Measurements from ENCODE around the gene NPR1. TPM values are rescaled to one million over a fixed set of nuclear protein-coding genes. Genes with fewer than 3 reads are reported as not detected.

Gene NPR1
- total RNA-seq (2012; rRNA removed) (not detected in 2 replicates), polyA plus RNA-seq (2012; rRNA removed) (0.02 and 0.03 TPM in 2 replicates), Bru-seq, nascent RNA (not detected), BruChase-seq, experiment 1, labeled RNA remaining after a 6-hour chase (not detected), BruChase-seq, experiment 2, labeled RNA remaining after a 2-hour chase (percentile 12 among the genes with signal in this experiment)
- 0.02 TPM in 1 of 2 replicates, not detected in the other for polyA plus RNA-seq (2012; cell fraction: cytosol; rRNA removed)
- polyA plus RNA-seq (2012; cell fraction: nucleus; rRNA removed; ENCODE audit: low replicate concordance) = 0.08 and 0.09 TPM in 2 replicates
- long read RNA-seq = 0 reads

DNA sequence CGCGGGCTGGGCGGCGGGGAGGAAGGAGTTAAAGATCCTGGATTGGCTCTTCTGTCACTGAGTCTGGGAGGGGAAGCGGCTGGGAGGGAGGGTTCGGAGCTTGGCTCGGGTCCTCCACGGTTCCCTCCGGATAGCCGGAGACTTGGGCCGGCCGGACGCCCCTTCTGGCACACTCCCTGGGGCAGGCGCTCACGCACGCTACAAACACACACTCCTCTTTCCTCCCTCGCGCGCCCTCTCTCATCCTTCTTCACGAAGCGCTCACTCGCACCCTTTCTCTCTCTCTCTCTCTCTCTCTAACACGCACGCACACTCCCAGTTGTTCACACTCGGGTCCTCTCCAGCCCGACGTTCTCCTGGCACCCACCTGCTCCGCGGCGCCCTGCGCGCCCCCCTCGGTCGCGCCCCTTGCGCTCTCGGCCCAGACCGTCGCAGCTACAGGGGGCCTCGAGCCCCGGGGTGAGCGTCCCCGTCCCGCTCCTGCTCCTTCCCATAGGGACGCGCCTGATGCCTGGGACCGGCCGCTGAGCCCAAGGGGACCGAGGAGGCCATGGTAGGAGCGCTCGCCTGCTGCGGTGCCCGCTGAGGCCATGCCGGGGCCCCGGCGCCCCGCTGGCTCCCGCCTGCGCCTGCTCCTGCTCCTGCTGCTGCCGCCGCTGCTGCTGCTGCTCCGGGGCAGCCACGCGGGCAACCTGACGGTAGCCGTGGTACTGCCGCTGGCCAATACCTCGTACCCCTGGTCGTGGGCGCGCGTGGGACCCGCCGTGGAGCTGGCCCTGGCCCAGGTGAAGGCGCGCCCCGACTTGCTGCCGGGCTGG is at the start of gene NPR1:
Gene NPR1 (plus strand): TSS at position 170 of the 818 bp plus-strand sequence. CDS start 421 bp downstream, at position 591.
- peak within 1 kb of the TSS; percentile 71 for H2AK9ac ChIP-seq (replicated peaks; ENCODE audit: low read depth, low read length, poor library complexity)
- CTCF ChIA-PET = interaction anchor here (1.2 kb wide), 1 partner anchor 56 kb away, joined by 4 read pairs; no protein-coding TSS in a partner anchor
- no peak within 1 kb of the TSS for H2BK5ac ChIP-seq (ENCODE audit: low read depth, low read length, poor library complexity, severe bottlenecking)
- H3K27me3 ChIP-seq (ENCODE audit: control insufficient read depth, insufficient read depth, low read length) = peaks cover 47% of the 10 kb centered on the region
- intact Hi-C loops (cut with micrococcal nuclease) (no loop called here), in situ Hi-C loops (cut with MboI; ENCODE audit: low sequenced_read_pairs) (loop anchor here (5.0 to 10.0 kb wide), 2 partner anchors 69 to 296 kb away; partner anchors contain the start of gene JTB), dilution Hi-C loops (cut with HindIII; ENCODE audit: low sequenced_read_pairs, unreplicated experiment) (no loop called here)
- H2BK15ac ChIP-seq (ENCODE audit: low read depth, low read length) = no peak within 1 kb of the TSS
- H3K4me3 ChIP-seq (ENCODE audit: insufficient read depth, low read depth, low read length) = peak within 1 kb of the TSS; percentile 38
- no peaks in the 10 kb centered on the region for H3K9me3 ChIP-seq (ENCODE audit: control insufficient read depth, insufficient read depth, low read length)
- H3K4ac ChIP-seq (ENCODE audit: low read depth, low read length) = no peak within 1 kb of the TSS
- TF ChIP-seq FOS (IDR thresholded peaks at IDR 0.05; ENCODE audit: low read depth, low read length) (no peak), SMC3 (IDR thresholded peaks at IDR 0.05; ENCODE audit: low read depth, low read length) (no peak), RAD21 (IDR thresholded peaks at IDR 0.05; ENCODE audit: low read length) (no peak), NFE2L2 (IDR thresholded peaks at IDR 0.05; ENCODE audit: low read depth, low read length) (no peak), CEBPB (IDR thresholded peaks at IDR 0.05; ENCODE audit: low read depth, low read length) (no peak), CHD1 (IDR thresholded peaks at IDR 0.05; ENCODE audit: low read depth, low read length) (no peak), POLR2A (IDR thresholded peaks at IDR 0.05; ENCODE audit: low read depth, low read length) (no peak), BHLHE40 (IDR thresholded peaks at IDR 0.05; ENCODE audit: low read depth, low read length) (no peak)
- TF ChIP-seq, protein P1, sequence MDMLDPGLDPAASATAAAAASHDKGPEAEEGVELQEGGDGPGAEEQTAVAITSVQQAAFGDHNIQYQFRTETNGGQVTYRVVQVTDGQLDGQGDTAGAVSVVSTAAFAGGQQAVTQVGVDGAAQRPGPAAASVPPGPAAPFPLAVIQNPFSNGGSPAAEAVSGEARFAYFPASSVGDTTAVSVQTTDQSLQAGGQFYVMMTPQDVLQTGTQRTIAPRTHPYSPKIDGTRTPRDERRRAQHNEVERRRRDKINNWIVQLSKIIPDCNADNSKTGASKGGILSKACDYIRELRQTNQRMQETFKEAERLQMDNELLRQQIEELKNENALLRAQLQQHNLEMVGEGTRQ (IDR thresholded peaks at IDR 0.05; ENCODE audit: low read depth, low read length) = no peak
- no peaks in the 10 kb centered on the region for H3K79me1 ChIP-seq (ENCODE audit: low read depth in 1 of 2, low read length in 2 of 2)
- no peaks in the 10 kb centered on the region for H3K36me3 ChIP-seq (ENCODE audit: control insufficient read depth, insufficient read depth, low read length)
- H4K91ac ChIP-seq (ENCODE audit: insufficient read depth, low read depth, low read length) = no peak within 1 kb of the TSS
- no peak within 1 kb of the TSS for H2AK5ac ChIP-seq (ENCODE audit: low read depth, low read length)
- ATAC-seq (ENCODE audit: low read depth) = peak; percentile 55
- H3K14ac ChIP-seq (replicated peaks; ENCODE audit: low read depth, low read length) = no peak within 1 kb of the TSS
- peak within 1 kb of the TSS; percentile 87 for H2AFZ ChIP-seq (replicated peaks; ENCODE audit: low read length, poor library complexity)
- no peak within 1 kb of the TSS for H3K18ac ChIP-seq (ENCODE audit: low read depth, low read length)
- H3K4me1 ChIP-seq (ENCODE audit: control insufficient read depth, insufficient read depth, low read length) = peaks cover 7% of the 10 kb centered on the region; the same call in 1 of the 2 replicates
- no peak for DNase-seq
- no TSS peak for BruUV-seq (replicated peaks)
- POLR2A ChIA-PET (ENCODE audit: unreplicated experiment) = no interaction called here
- no peak within 1 kb of the TSS for H4K5ac ChIP-seq (ENCODE audit: low read depth, low read length)
- no peak within 1 kb of the TSS for H3K27ac ChIP-seq (ENCODE audit: insufficient read depth, low read length)
- no peak within 1 kb of the TSS for H3K9ac ChIP-seq (ENCODE audit: low read depth, low read length)
- H3K56ac ChIP-seq (ENCODE audit: extremely low read depth, insufficient read depth, low read length) = no peak within 1 kb of the TSS
- WGBS, 2 experiments (ENCODE audit: extremely low coverage in 2 of 2, insufficient read length in 1 of 2) = 1% methylated on average over 38 of the region's 78 CpGs; no CpG with 5 or more reads in 1 of the 2 experiments
- no peak within 1 kb of the TSS; the same call in 1 of the 2 replicates for H3K23ac ChIP-seq (ENCODE audit: low read depth, low read length)
- no peak within 1 kb of the TSS for H2BK20ac ChIP-seq (ENCODE audit: low read depth, low read length)
- H4K20me1 ChIP-seq (ENCODE audit: insufficient read depth, low read length) = no peaks in the 10 kb centered on the region
- H3K9me1 ChIP-seq (ENCODE audit: insufficient read depth, low read length) = no peaks in the 10 kb centered on the region
- peak within 1 kb of the TSS; percentile 76 for H3K4me2 ChIP-seq (ENCODE audit: low read depth, low read length)
- H4K8ac ChIP-seq (ENCODE audit: low read depth in 2 of 2, low read length in 2 of 2) = no peak within 1 kb of the TSS
- no peak within 1 kb of the TSS for H2BK120ac ChIP-seq (ENCODE audit: low read depth, low read length)
